Subcutaneous preadipocyte (primary cell): ENCODE measurements around the gene GUCY1A2. TPM values are rescaled to one million over a fixed set of nuclear protein-coding genes. Genes with fewer than 3 reads are reported as not detected.

Experiments used
- total RNA-seq: library from RNA; depleted of rRNA; stranded (reverse); fragments of >200 nt; gene quantifications from 2 replicates; pipeline ENCODE4 v1.2.3, GENCODE V29; 2012

Gene GUCY1A2
- 7.0 and 8.2 TPM in 2 replicates for total RNA-seq

GRCh38 chr11:107018219-107018901 is at the start of gene GUCY1A2:
Gene GUCY1A2 (minus strand): TSS chr11:107018476. CDS start chr11:107018055, 421 bp downstream.

